Ishikawa (cell line): Measurements from ENCODE around the gene PPM1F.

Experiments used
- CEBPB ChIP-seq: IDR thresholded peaks from 2 replicates; pipeline ENCODE4 v1.6.1; 2012
- CREB1 ChIP-seq: IDR thresholded peaks from 2 replicates; pipeline ENCODE4 v1.6.1; 2012; ENCODE audit warnings: low read depth
- EGR1 ChIP-seq: IDR thresholded peaks from 2 replicates; pipeline ENCODE4 v1.6.1; 2012
- EP300 ChIP-seq: IDR thresholded peaks from 2 replicates; pipeline ENCODE4 v1.6.1; 2012; ENCODE audit warnings: borderline replicate concordance
- FOXM1 ChIP-seq: IDR thresholded peaks from 2 replicates; pipeline ENCODE4 v1.6.1; 2012; ENCODE audit warnings: low read depth, borderline replicate concordance
- NFIC ChIP-seq: IDR thresholded peaks from 2 replicates; pipeline ENCODE4 v1.6.1; 2012
- RAD21 ChIP-seq: IDR thresholded peaks from 2 replicates; pipeline ENCODE4 v1.6.1; 2012; ENCODE audit warnings: low read depth
- TAF1 ChIP-seq: IDR thresholded peaks from 2 replicates; pipeline ENCODE4 v1.6.1; 2012; ENCODE audit warnings: low read depth, mild to moderate bottlenecking
- TCF12 ChIP-seq: IDR thresholded peaks from 2 replicates; pipeline ENCODE4 v1.6.1; 2012; ENCODE audit warnings: low read depth
- TEAD4 ChIP-seq: IDR thresholded peaks from 2 replicates; pipeline ENCODE4 v1.6.1; 2012
- YY1 ChIP-seq: IDR thresholded peaks from 2 replicates; pipeline ENCODE4 v1.6.1; 2012; ENCODE audit warnings: low read depth
- ZBTB7A ChIP-seq: IDR thresholded peaks from 2 replicates; pipeline ENCODE4 v1.6.1; 2012; ENCODE audit warnings: low read depth
- TF ChIP-seq, protein P1 (sequence below): IDR thresholded peaks from 2 replicates; pipeline ENCODE4 v1.6.1; 2012
- TF ChIP-seq, protein P2 (sequence below): IDR thresholded peaks from 2 replicates; pipeline ENCODE4 v1.6.1; 2012
- TF ChIP-seq, protein P3 (sequence below): IDR thresholded peaks from 2 replicates; pipeline ENCODE4 v1.6.1; 2012; ENCODE audit warnings: low read depth, mild to moderate bottlenecking

Gene PPM1F

DNA sequence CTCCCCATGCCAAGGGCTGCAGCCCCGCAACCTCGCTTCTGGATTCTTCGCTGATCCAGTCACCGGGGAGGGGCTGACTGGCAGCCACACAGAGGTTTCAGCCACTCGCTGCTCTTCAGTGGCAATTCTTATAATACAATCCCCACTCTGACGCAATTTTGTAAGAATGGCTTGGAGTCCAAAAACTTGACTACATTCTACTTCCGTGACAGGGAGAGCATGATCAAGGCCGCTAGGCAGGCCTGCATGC is 14.9 kb downstream of the PPM1F start:
- TF ChIP-seq, protein P1, sequence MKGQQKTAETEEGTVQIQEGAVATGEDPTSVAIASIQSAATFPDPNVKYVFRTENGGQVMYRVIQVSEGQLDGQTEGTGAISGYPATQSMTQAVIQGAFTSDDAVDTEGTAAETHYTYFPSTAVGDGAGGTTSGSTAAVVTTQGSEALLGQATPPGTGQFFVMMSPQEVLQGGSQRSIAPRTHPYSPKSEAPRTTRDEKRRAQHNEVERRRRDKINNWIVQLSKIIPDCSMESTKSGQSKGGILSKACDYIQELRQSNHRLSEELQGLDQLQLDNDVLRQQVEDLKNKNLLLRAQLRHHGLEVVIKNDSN, result no peak
- TF ChIP-seq NFIC, result no peak
- no peak for TF ChIP-seq CEBPB
- no peak for TF ChIP-seq EGR1
- TF ChIP-seq, protein P2, sequence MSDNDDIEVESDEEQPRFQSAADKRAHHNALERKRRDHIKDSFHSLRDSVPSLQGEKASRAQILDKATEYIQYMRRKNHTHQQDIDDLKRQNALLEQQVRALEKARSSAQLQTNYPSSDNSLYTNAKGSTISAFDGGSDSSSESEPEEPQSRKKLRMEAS, result no peak
- TF ChIP-seq EP300, result no peak
- TF ChIP-seq, protein P3, sequence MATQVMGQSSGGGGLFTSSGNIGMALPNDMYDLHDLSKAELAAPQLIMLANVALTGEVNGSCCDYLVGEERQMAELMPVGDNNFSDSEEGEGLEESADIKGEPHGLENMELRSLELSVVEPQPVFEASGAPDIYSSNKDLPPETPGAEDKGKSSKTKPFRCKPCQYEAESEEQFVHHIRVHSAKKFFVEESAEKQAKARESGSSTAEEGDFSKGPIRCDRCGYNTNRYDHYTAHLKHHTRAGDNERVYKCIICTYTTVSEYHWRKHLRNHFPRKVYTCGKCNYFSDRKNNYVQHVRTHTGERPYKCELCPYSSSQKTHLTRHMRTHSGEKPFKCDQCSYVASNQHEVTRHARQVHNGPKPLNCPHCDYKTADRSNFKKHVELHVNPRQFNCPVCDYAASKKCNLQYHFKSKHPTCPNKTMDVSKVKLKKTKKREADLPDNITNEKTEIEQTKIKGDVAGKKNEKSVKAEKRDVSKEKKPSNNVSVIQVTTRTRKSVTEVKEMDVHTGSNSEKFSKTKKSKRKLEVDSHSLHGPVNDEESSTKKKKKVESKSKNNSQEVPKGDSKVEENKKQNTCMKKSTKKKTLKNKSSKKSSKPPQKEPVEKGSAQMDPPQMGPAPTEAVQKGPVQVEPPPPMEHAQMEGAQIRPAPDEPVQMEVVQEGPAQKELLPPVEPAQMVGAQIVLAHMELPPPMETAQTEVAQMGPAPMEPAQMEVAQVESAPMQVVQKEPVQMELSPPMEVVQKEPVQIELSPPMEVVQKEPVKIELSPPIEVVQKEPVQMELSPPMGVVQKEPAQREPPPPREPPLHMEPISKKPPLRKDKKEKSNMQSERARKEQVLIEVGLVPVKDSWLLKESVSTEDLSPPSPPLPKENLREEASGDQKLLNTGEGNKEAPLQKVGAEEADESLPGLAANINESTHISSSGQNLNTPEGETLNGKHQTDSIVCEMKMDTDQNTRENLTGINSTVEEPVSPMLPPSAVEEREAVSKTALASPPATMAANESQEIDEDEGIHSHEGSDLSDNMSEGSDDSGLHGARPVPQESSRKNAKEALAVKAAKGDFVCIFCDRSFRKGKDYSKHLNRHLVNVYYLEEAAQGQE, result no peak
- no peak for TF ChIP-seq TCF12
- TF ChIP-seq TAF1, result no peak
- no peak for TF ChIP-seq FOXM1
- TF ChIP-seq TEAD4, result no peak
- no peak for TF ChIP-seq CREB1
- no peak for TF ChIP-seq YY1
- no peak for TF ChIP-seq RAD21
- TF ChIP-seq ZBTB7A, result no peak

DNA sequence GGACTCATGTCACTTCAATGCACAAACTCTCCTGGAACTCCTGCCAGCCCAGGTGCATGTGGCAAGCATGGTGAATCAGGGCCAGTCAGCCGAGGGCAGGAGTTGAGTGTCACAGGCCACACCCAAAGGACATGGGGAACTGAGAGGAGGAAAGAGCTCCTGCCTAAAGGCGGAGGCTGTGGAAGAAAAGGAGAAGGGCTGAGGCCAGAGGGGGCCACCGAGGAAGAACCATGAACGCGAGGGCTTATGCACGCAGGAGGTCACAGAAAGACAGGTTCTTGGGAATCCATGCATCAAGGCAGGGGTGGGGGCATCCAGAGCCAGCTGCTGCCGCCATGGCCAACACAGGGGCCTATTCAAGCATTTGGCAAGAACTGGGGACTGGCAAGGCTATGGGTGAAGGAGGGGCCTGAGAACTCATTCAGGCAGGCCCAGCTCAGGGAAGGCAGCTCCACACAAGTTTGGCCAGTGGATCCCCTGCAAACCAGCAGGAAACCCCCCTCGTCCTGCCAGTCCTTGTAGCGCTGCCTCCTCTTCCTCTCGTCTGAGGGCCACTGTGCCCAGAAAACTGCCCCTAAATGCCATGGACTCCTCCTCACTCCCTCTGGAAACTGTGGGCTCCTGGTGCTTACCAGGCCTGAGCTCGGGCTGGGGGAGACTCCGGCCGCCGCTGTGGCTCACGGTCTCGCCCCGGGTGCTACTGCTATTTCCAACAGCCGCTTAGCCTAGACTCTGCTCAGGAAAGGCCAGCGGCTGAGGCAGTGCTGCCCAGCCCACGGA is 15.4 kb downstream of the PPM1F start:
- TF ChIP-seq YY1, result no peak
- no peak for TF ChIP-seq ZBTB7A
- TF ChIP-seq, protein P2, result no peak
- no peak for TF ChIP-seq NFIC
- TF ChIP-seq, protein P3, result no peak
- TF ChIP-seq FOXM1, result no peak
- TF ChIP-seq RAD21, result no peak
- TF ChIP-seq TCF12, result no peak
- TF ChIP-seq CEBPB, result no peak
- no peak for TF ChIP-seq EP300
- TF ChIP-seq TAF1, result no peak
- TF ChIP-seq CREB1, result no peak
- TF ChIP-seq, protein P1, result no peak

DNA sequence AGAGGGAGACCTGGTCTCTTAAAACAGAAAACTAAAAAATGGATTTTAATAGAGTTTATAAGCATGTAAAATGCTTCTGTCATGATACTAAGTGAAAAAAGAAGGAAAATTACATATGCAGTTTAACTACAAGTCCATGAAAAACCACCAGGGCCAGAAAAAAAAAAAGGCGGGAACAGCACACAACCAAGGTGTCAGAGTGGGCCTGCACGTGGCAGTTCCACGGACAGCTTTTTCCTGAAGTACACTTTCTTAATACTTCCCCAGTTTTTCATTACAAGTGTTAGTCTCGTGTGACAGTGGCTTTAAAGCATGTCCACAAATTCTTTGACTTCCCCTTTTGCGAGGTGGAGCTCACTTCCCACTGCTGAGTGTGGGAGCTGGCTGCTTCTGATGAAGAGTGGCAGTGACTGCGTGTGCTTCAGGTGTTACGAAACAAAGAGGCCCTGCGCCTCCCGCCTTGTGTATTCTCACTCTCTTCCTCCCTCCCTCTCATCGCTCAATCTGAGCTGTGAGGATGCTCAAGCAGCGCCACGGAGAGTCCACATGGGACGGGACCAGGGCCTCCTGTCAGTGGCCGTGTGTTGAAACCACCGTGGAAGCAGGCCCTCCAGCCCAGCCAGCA is 16.4 kb downstream of the PPM1F start:
- no peak for TF ChIP-seq FOXM1
- TF ChIP-seq YY1, result no peak
- TF ChIP-seq TEAD4, result no peak
- TF ChIP-seq, protein P1, result no peak
- TF ChIP-seq CREB1, result no peak
- no peak for TF ChIP-seq CEBPB
- TF ChIP-seq, protein P2, result no peak
- no peak for TF ChIP-seq RAD21
- no peak for TF ChIP-seq NFIC
- TF ChIP-seq, protein P3, result no peak
- TF ChIP-seq TAF1, result no peak
- no peak for TF ChIP-seq TCF12
- TF ChIP-seq EGR1, result no peak
- no peak for TF ChIP-seq ZBTB7A
- TF ChIP-seq EP300, result no peak
